AG04449 (cell line): Measurements from ENCODE around the gene NFIA.
A peak's percentile ranks its signal among the peaks of the same experiment; 100 is the strongest.

Experiments used
- CTCF ChIA-PET: fragments of 350-600 bp; formaldehyde crosslinking; extraction: SDS; loops from one replicate; lab custom pipeline; 2021; ENCODE audit warnings: antibody characterized with exemption; lab: Yijun Ruan, JAX
- POLR2A ChIA-PET: fragments of 400-600, 350-600 bp; formaldehyde crosslinking; extraction: SDS; loops from one replicate; lab custom pipeline; 2020; ENCODE audit warnings: antibody characterized with exemption, inconsistent platforms; lab: Yijun Ruan, JAX
- DNase-seq: peaks from one replicate; pipeline ENCODE4 v3.0.0-alpha.2; 2010; ENCODE audit warnings: low read depth, low spot score
- H3K4me3 ChIP-seq: 2 replicates; pipeline ENCODE4 v1.5.1; 2011; ENCODE audit warnings: low read depth, mild to moderate bottlenecking, control low read depth, low read length
- TF ChIP-seq, protein P1 (sequence below): IDR thresholded peaks from one replicate; pipeline ENCODE4 v1.5.1; 2011; ENCODE audit warnings: mild to moderate bottlenecking, moderate library complexity, low read length, control low read depth, inconsistent platforms; ENCODE audit not compliant: insufficient read depth; ENCODE audit errors: missing control alignments

The NFIA gene

DNA sequence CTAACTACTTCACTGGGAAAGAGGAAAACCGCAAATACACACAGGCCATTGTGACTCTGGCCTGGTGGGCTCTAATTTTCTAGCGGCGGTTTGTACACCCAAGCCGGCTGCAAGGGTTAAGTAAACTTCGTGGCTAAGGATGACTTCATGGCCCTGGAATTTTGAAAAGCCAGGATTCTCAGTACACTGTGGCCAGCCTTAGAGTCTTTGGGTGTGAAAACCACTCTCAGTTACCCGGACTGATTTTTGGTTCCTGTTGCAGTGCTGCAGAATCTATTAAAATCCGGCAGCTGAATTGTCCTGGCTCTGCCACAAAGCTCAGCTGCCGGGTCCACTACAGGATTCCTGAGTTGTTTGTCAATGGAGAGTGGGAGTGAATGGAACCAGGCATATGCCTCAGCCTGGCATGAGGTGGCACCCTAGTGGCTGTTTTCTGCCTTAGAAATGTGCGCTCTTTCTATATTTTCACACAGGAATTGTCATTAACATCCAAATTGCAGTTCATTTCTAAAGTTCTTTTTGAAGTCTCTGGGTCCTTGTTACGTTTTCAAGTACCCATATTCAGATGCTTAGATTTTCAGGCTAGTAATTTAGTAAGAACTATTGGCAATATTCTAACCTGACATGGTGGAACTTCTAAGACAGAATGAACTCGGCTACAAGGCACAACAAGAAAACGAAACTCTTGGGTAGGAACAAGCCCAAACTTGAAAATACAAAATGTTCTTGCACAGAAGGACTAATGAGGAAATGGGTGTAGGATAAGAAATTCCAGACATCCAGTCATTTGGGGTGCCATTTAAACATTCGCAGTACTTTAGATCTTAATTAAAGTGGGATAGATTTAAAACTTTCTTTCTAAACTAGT is 255.9 kb downstream of the NFIA start:
- ChIA-PET POLR2A (no interaction called here), CTCF (interaction anchor here (0.8 to 3.9 kb wide), 7 partner anchors 10 to 514 kb away, joined by 3 to 23 read pairs (median 3); no protein-coding TSS in a partner anchor)
- H3K4me3 ChIP-seq = no peak overlapping the region
- TF ChIP-seq, protein P1, sequence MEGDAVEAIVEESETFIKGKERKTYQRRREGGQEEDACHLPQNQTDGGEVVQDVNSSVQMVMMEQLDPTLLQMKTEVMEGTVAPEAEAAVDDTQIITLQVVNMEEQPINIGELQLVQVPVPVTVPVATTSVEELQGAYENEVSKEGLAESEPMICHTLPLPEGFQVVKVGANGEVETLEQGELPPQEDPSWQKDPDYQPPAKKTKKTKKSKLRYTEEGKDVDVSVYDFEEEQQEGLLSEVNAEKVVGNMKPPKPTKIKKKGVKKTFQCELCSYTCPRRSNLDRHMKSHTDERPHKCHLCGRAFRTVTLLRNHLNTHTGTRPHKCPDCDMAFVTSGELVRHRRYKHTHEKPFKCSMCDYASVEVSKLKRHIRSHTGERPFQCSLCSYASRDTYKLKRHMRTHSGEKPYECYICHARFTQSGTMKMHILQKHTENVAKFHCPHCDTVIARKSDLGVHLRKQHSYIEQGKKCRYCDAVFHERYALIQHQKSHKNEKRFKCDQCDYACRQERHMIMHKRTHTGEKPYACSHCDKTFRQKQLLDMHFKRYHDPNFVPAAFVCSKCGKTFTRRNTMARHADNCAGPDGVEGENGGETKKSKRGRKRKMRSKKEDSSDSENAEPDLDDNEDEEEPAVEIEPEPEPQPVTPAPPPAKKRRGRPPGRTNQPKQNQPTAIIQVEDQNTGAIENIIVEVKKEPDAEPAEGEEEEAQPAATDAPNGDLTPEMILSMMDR = peak; percentile 63
- DNase-seq = peak; percentile 33

DNA sequence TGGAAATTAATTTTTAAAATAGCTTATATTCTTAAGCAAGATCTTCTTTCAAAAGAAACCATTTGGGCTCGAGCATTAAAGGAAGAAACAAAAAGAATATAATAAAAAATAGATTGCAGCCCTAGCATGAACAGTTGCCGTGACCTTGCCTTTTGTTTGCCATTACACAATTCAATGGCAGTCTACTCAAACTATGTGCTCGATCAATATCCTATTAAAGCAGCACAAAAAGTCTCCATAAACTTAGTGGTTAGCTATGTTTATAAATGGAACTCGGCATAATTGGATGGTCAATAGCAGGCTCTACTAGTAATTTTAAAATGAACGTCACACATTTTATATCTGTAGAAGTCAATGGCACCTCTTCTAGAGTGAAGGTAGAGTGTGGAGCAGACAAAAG is 256.5 kb downstream of the NFIA start:
- no peak overlapping the region for H3K4me3 ChIP-seq
- TF ChIP-seq, protein P1 = no peak
- ChIA-PET POLR2A (no interaction called here), CTCF (interaction anchor here (0.8 to 3.9 kb wide), 6 partner anchors 11 to 513 kb away, joined by 3 to 23 read pairs (median 3); no protein-coding TSS in a partner anchor)
- no peak for DNase-seq

DNA sequence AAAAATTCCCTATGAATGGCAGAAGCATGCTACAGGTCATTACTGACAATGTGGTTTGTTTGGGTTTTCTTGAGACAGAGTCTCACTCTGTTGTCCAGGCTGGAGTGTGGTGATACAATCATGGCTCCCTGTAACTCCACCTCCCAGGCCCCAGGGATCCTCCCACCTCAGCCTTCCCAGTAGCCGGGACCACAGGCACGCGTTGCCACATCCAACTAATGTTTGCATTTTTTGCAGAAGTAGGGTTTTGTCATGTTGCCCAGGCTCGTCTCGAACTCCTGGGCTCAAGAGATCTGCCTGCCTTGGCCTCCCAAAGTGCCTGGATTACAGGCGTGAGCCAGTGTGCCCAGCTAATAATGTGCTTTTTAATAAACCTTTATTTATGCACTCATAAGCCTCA is 259.1 kb downstream of the NFIA start:
- TF ChIP-seq, protein P1 = no peak
- CTCF ChIA-PET = interaction anchor here (1.0 kb wide), 1 partner anchor 299 kb away, joined by 3 read pairs; no protein-coding TSS in a partner anchor
- POLR2A ChIA-PET = no interaction called here
- DNase-seq = no peak
- H3K4me3 ChIP-seq = no peak overlapping the region

DNA sequence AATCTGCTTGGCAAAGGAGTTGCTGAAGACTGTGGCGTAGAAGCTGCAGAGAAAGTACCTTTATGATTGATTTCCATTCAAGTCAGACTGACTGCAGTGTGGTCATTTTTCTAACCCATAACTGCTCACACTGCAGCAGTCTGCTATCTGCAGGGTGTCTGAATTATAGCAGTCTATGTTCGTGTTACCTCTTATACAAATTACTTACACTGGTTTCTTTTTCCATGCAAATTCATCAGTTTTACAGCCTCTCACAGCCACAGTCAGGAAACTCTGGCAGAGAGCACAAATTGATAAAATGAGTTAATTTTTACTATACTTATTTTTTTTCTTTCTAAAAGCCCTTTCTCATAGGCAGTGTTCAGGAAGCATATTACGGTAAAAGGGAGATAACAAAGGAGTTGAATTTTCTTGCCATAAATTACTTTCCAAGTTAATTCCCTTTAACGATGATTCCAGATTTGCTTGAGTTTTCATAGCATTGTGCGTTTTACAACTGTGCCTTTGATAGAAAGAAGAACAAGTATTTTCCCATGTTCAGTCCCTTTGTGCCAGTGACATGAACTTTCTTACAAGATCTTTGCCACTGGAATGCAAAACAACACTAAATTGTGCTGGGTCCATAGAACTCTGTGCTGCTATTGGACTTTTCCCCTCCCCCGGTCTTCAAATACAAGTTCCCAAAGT is 261.5 kb downstream of the NFIA start:
- CTCF ChIA-PET = no interaction called here
- TF ChIP-seq, protein P1 = no peak
- no peak for DNase-seq
- no peak overlapping the region for H3K4me3 ChIP-seq
- POLR2A ChIA-PET = no interaction called here

DNA sequence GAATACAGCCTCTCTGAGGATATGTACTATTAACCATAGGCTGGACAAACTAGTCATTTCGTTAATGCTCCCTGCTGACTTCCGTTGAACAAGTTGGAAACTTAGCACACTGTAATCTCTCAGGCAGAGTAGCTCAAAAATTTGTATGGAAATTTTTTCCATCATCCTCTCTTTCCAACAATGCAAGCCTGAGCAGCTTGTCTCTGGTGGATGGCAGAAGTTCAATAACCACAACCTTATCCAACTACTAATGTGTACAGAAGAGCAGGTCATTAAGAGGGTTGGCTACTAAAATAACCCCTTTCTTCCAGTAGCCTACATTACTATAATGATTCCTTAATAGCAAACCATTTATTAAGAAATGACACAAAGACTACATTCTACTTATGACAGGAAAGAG is 262.3 kb downstream of the NFIA start:
- ChIA-PET POLR2A (no interaction called here), CTCF (no interaction called here)
- no peak for DNase-seq
- TF ChIP-seq, protein P1 = no peak
- H3K4me3 ChIP-seq = no peak overlapping the region
